22Rv1 (cell line): ENCODE data around the gene WNT3A.

ENCODE experiments used
- H3K27ac ChIP-seq: fragments of 450-650 bp; 2 replicates; pipeline ENCODE4 v1.5.1; 2017
- ZFX ChIP-seq: fragments of 450-650 bp; IDR thresholded peaks from 2 replicates; pipeline ENCODE4 v1.6.1; 2017; ENCODE audit warnings: antibody characterized with exemption, borderline replicate concordance
- TF ChIP-seq, protein P1 (sequence below): fragments of 450-650 bp; IDR thresholded peaks from 2 replicates; pipeline ENCODE4 v1.5.1; 2017; ENCODE audit warnings: mild to moderate bottlenecking

The WNT3A gene

GRCh38 chr1:228004856-228005462, 1.8 kb upstream of the WNT3A start:
- no peak overlapping the region for H3K27ac ChIP-seq
- TF ChIP-seq, protein P1, sequence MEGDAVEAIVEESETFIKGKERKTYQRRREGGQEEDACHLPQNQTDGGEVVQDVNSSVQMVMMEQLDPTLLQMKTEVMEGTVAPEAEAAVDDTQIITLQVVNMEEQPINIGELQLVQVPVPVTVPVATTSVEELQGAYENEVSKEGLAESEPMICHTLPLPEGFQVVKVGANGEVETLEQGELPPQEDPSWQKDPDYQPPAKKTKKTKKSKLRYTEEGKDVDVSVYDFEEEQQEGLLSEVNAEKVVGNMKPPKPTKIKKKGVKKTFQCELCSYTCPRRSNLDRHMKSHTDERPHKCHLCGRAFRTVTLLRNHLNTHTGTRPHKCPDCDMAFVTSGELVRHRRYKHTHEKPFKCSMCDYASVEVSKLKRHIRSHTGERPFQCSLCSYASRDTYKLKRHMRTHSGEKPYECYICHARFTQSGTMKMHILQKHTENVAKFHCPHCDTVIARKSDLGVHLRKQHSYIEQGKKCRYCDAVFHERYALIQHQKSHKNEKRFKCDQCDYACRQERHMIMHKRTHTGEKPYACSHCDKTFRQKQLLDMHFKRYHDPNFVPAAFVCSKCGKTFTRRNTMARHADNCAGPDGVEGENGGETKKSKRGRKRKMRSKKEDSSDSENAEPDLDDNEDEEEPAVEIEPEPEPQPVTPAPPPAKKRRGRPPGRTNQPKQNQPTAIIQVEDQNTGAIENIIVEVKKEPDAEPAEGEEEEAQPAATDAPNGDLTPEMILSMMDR: 0 out of 2 replicates have a peak, but pooled peaks have one; percentile 0
- no peak for TF ChIP-seq ZFX

DNA sequence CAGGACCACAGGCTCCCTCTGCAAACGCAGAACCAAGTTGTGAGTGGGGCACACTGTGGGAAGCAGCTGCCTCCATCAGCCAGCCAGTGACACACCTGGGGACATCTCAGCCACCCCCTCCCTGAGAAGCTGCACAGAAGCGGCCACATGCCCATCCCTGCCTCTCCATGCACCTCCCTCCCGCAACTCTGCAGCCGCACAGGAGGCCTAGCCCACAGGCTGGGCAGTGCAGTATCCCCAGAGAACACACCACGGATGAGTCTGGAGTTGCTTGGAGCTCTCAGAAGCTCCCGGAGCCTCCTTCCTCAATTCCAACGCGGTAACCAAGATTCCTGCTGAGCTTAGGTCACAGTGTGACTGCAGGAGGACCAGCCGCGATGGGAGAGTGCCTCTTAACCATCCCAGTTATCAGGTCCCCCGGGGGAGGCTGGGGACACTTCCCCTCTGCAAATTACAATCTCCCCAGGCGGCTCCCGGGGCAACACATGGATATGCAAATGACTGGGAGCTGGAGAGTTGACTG, 1.2 kb upstream of the WNT3A start:
- TF ChIP-seq, protein P1: no peak
- TF ChIP-seq ZFX: no peak
- H3K27ac ChIP-seq: no peak overlapping the region

DNA sequence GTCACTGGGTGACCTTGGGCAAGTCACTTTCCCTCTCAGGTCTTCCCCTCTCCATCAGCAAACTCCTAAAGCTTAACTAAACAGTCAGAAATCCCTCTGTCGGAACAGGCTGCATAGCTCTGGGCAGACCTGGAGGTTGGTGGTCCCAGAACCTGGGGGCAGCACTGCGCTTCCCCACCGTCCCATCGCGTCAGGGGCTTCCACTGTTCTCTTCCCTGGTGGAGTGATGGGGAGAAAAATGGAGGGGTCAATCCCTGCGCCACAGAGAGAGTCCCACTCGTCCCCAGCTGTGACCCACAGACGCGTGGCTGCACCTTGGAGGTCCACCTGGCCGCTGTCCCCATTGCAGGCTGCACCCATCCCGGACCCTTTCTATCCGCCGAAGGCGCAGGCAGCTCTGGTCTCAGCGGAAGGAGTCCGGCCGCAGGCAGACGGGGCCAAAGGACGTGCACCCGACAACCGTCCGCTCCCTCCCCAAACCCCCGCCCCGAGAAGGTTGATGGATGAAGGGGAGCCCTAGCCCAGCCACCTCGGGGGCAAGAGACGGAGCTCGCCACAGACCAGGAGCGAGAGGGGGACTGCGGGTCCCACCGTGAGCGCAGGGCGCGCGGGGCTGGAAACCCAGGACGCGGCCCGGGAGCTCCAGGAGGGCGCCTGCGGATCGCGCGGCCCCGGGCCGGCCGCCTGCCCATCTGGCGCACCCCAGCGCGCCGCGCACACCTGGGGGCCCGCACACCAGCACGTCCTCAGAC, 588 bp upstream of the WNT3A start:
- TF ChIP-seq, protein P1: no peak
- no peak for TF ChIP-seq ZFX
- no peak overlapping the region for H3K27ac ChIP-seq

DNA sequence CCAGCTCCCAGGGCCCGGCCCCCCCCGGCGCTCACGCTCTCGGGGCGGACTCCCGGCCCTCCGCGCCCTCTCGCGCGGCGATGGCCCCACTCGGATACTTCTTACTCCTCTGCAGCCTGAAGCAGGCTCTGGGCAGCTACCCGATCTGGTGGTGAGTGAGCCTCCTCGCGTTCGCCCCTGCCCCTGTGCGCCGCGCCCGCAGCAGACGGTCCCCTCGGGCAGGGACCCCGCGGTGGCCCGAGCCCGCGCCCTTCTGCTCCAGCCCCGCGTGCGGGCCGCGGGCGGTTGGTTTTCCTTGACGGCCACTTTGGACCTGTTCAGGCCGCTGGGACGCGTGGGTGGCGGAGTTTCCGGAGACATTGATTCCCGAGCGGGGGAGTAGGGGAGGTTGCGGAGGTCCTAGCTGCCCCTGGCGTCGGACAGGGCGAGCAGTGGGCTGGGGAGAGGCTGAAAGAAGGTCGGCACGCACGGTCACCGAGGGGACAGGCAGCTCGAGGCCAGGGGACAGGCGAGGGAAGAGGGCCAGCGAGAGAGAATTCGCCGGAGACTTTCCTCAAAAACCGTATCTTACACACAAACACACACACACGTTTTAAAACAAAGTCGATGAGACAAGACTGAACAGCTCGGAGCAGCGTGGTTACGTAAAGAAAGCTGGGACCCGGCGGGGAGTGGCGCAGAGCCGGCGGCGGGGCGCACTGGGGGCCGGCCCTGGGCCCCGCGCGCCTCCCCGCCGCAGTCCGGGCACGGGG, 427 bp downstream of the WNT3A start:
- TF ChIP-seq, protein P1: no peak
- TF ChIP-seq ZFX: no peak
- no peak overlapping the region for H3K27ac ChIP-seq

DNA sequence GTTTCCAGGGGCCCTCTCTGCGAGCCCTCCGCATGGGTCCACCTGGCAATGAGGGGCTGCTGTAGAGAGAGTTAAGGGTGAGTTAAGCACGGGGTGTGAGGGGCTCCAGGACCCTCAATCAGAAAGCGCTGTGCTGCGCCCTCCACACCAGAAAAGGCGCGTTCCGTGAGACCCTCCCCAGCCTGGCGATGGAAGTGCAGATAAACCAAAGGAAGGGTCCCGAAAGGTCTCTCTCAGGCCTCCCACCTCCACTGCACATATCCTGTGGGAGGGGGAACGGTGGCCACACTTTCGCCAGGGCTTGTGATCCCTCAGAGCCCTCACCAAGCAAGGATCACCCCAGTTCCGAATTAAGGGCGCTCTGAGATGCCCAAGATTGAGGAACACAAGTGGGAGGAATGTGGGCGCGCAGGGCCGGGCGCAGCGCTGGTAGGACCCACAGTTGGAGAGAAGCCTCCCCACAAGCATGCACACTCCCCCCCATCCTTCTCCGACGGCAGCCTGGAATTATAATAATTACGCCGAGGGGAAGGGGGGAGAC, 1.1 kb downstream of the WNT3A start:
- TF ChIP-seq, protein P1: no peak
- TF ChIP-seq ZFX: no peak
- no peak overlapping the region for H3K27ac ChIP-seq

DNA sequence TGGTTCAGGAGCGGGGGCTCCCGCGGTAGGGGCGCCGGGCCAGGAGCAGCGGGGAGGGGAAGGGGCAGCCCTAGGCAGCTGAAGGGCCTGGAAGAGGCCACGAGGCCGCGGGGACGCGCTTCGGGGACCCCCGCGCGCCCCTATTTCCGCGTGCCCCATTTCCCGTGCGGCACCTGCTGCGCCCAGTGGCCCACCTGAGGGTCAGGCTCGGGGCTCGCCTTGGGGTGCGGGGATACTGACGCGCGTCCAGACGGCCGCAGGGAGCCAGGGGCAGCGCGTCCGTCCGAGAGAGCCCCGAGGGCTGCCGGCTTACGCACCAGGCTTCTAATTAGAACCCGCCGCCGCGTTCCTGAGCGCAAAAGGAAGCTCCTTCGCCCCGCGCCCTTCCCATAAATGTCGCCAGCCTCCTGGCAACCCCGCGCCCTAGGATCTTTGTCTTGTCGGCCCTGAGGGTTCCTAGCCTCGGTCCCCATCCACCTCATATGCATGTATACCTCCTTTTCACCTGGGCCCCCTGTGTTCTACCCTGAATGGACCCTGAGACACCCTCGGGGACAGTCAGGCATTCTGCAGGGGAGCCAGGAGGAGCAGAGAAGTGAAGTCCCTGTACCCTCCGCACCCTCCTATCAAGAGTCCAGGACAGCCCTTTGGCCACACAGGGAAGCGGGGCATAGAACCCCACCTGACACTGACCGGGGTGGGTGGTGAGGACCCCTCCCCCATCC, 1.8 kb downstream of the WNT3A start:
- no peak overlapping the region for H3K27ac ChIP-seq
- TF ChIP-seq, protein P1: no peak
- TF ChIP-seq ZFX: no peak
